ENCODE results near the gene PTGR1. TPM values are rescaled to one million over a fixed set of nuclear protein-coding genes. Genes with fewer than 3 reads are reported as not detected.

PTGR1 gene
- total RNA-seq (10 to 100 TPM; 19.7 to 61.1 (median 41.9) TPM), polyA plus RNA-seq (10 to 100 TPM; 26.9 to 59.6 (median 46.2) TPM)

- H3K9me3 ChIP-seq = no peaks in the 10 kb centered on the region
- peak; percentile 93 for DNase-seq
- H3K4me3 ChIP-seq = peak within 1 kb of the TSS; percentile 62 to 80 (median 65)
- intact Hi-C loops (cut with DNase I) = loop anchor here (2.0 to 10.0 kb wide), 3 partner anchors 93 to 475 kb away; partner anchors contain the start of gene UGCG
- WGBS, 2 donors = 0 to 2% methylated on average over 64 of the region's 64 CpGs
- peaks cover 0 to 24% (median 5%) of the 10 kb centered on the region in 4 donors for H3K4me1 ChIP-seq
- H3K36me3 ChIP-seq = peaks cover 0 to 27% (median 10%) of the 10 kb centered on the region in 4 donors
- H3K27me3 ChIP-seq = no peaks in the 10 kb centered on the region
- peak within 1 kb of the TSS; percentile 84 to 89 (median 87) for H3K27ac ChIP-seq
- TF ChIP-seq POLR2AphosphoS5 (IDR thresholded peaks at IDR 0.05) (peak; percentile 30 to 66 (median 60)), POLR2A (IDR thresholded peaks at IDR 0.05) (peak in 1 of 2 donors; percentile 8), CTCF (IDR thresholded peaks at IDR 0.05) (no peak)
Observed at GRCh38 chr9:111599092-111599954, at the start of gene PTGR1. TSS of gene PTGR1 (minus strand) at chr9:111599647. CDS start at chr9:111597422, 2,225 bp downstream.

GRCh38 chr9:111649016-111649415, 49.6 kb upstream of the PTGR1 start:
- Histone ChIP-seq H3K27me3 (no peaks in the 10 kb centered on the region), H3K36me3 (peaks cover 0 to 51% (median 4%) of the 10 kb centered on the region in 4 donors), H3K4me1 (no peaks in the 10 kb centered on the region), H3K9me3 (no peaks in the 10 kb centered on the region), H3K4me3 (no peak overlapping the region), H3K27ac (no peak overlapping the region)
- 71 to 94% methylated on average over 4 of the region's 4 CpGs for WGBS, 2 donors
- DNase-seq = no peak
- intact Hi-C loops (cut with DNase I) = no loop called here
- TF ChIP-seq EP300 (IDR thresholded peaks at IDR 0.05) (no peak), POLR2A (IDR thresholded peaks at IDR 0.05) (no peak), CTCF (IDR thresholded peaks at IDR 0.05) (no peak), POLR2AphosphoS5 (IDR thresholded peaks at IDR 0.05) (no peak)

- Histone ChIP-seq H3K27ac (no peak overlapping the region), H3K9me3 (no peaks in the 10 kb centered on the region), H3K4me3 (no peak overlapping the region), H3K27me3 (no peaks in the 10 kb centered on the region), H3K36me3 (peaks cover 0 to 41% (median 3%) of the 10 kb centered on the region in 4 donors), H3K4me1 (no peaks in the 10 kb centered on the region)
- DNase-seq = no peak
- intact Hi-C loops (cut with DNase I) = no loop called here
- 79 to 94% methylated on average over 4 of the region's 4 CpGs for WGBS, 2 donors
- TF ChIP-seq EP300 (IDR thresholded peaks at IDR 0.05) (no peak), POLR2AphosphoS5 (IDR thresholded peaks at IDR 0.05) (no peak), CTCF (IDR thresholded peaks at IDR 0.05) (no peak), POLR2A (IDR thresholded peaks at IDR 0.05) (no peak)
Observed at GRCh38 chr9:111648066-111648465, 48.6 kb upstream of the PTGR1 start.

- TF ChIP-seq CTCF (IDR thresholded peaks at IDR 0.05) (no peak), POLR2A (IDR thresholded peaks at IDR 0.05) (no peak), POLR2AphosphoS5 (IDR thresholded peaks at IDR 0.05) (no peak), EP300 (IDR thresholded peaks at IDR 0.05) (no peak)
- intact Hi-C loops (cut with DNase I) = no loop called here
- WGBS, 2 donors = 62 to 89% methylated on average over 2 of the region's 2 CpGs
- H3K27me3 ChIP-seq = no peaks in the 10 kb centered on the region
- no peaks in the 10 kb centered on the region for H3K4me1 ChIP-seq
- H3K36me3 ChIP-seq = peaks cover 0 to 38% (median 3%) of the 10 kb centered on the region in 4 donors
- no peak overlapping the region for H3K4me3 ChIP-seq
- no peaks in the 10 kb centered on the region for H3K9me3 ChIP-seq
- no peak overlapping the region for H3K27ac ChIP-seq
- DNase-seq = no peak
Observed at GRCh38 chr9:111646417-111646816, 47.0 kb upstream of the PTGR1 start.

Data from sigmoid colon (tissue), 7 donors.